Endodermal cell (in vitro differentiated cells): ENCODE data around the gene MB21D2. TPM values are rescaled to one million over a fixed set of nuclear protein-coding genes. Genes with fewer than 3 reads are reported as not detected.

Source experiments
- DNase-seq: peaks from one replicate; pipeline ENCODE4 v3.0.0-alpha.2; 2017
- H3K27ac ChIP-seq: 2 replicates; pipeline ENCODE4 v1.5.1; 2013; ENCODE audit warnings: mild to moderate bottlenecking, low read depth, low read length, moderate library complexity
- H3K27me3 ChIP-seq: 2 replicates; pipeline ENCODE4 v1.6.1; 2013; ENCODE audit warnings: mild to moderate bottlenecking, low read length, moderate library complexity; ENCODE audit not compliant: insufficient read depth, control insufficient read depth, poor library complexity, severe bottlenecking
- H3K36me3 ChIP-seq: 2 replicates; pipeline ENCODE4 v1.7.0; 2013; ENCODE audit warnings: mild to moderate bottlenecking, low read length, moderate library complexity; ENCODE audit not compliant: control insufficient read depth, insufficient read depth
- H3K4me1 ChIP-seq: one replicate; pipeline ENCODE4 v1.7.0; 2013; ENCODE audit warnings: low read length; ENCODE audit not compliant: control insufficient read depth, insufficient read depth
- H3K4me3 ChIP-seq: 2 replicates; pipeline ENCODE4 v1.5.1; 2013; ENCODE audit warnings: mild to moderate bottlenecking, low read length, moderate library complexity
- H3K9ac ChIP-seq: 2 replicates; pipeline ENCODE4 v1.6.1; 2013; ENCODE audit warnings: mild to moderate bottlenecking, low read length, moderate library complexity; ENCODE audit not compliant: poor library complexity, severe bottlenecking; ENCODE audit errors: extremely low read depth
- H3K9me3 ChIP-seq: 2 replicates; pipeline ENCODE4 v1.6.1; 2013; ENCODE audit warnings: mild to moderate bottlenecking, low read length, moderate library complexity; ENCODE audit not compliant: control insufficient read depth
- H3K27ac Mint-ChIP-seq: 2 replicates; pipeline ENCODE4 v1.8.0; 2020; ENCODE audit warnings: mixed read lengths
- H3K27me3 Mint-ChIP-seq: 2 replicates; pipeline ENCODE4 v1.8.0; 2021; ENCODE audit warnings: mild to moderate bottlenecking, mixed read lengths; ENCODE audit not compliant: insufficient read depth
- H3K36me3 Mint-ChIP-seq: 2 replicates; pipeline ENCODE4 v1.8.0; 2020; ENCODE audit warnings: low read depth, mixed read lengths
- H3K4me1 Mint-ChIP-seq: 2 replicates; pipeline ENCODE4 v1.8.0; 2020; ENCODE audit warnings: mixed read lengths
- H3K4me3 Mint-ChIP-seq: 2 replicates; pipeline ENCODE4 v1.8.0; 2020; ENCODE audit warnings: mild to moderate bottlenecking, moderate library complexity, mixed read lengths
- H3K9me3 Mint-ChIP-seq: 2 replicates; pipeline ENCODE4 v1.8.0; 2020; ENCODE audit warnings: mild to moderate bottlenecking, mixed read lengths
- WGBS, 2 experiments: methylation state at CpG; one replicate each; pipeline versions ENCODE4 v1.1.5 to v1.1.7; 2013; ENCODE audit warnings: missing lambda C conversion rate in 2 of 2, mixed read lengths in 1 of 2; ENCODE audit not compliant: insufficient coverage in 1 of 2, insufficient read length in 1 of 2; 5-methylcytosine and 5-hydroxymethylcytosine counted together
- total RNA-seq, 2 donors: library from RNA; stranded (reverse); fragmentation: NEBNext Ultra II Directional in 1 of 2; extraction: Animal tissue kit (Norgen Biotek cat#: 25700) in 1 of 2; gene quantifications; 2 replicates in 1 of 2; 3 replicates in 1 of 2; pipeline ENCODE4 v1.2.1, GENCODE V29; 2021
- TF ChIP-seq, protein P1 (sequence below): fragments of 200-600 bp; sonication (generic); conservative IDR thresholded peaks from 2 replicates; pipeline ENCODE4 v1.5.0; 2021; ENCODE audit warnings: antibody characterized with exemption, mild to moderate bottlenecking

The MB21D2 gene
- total RNA-seq, 2 donors from 2014 or later = 5.7 to 6.9 TPM

DNA sequence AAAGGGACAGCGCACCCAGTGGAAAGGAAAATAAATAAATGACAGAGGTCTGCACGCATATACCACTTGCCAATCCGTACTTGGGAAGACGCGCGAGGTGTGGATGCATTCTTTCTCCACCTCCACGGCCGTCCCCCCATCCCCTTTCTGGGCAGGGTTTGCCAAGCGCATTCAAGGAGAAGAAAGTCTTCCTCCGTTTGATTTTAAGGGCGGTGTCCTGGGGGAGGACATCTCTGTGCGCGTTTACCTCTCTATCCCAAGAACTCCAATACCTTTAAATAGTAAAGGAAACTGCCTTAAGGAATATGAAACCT, 576 bp upstream of the MB21D2 start:
- no peaks in the 10 kb centered on the region for H3K9me3 ChIP-seq
- peak overlapping the region; percentile 59 for H3K27ac ChIP-seq
- Mint-ChIP-seq H3K4me1 (peaks cover 52% of the 10 kb centered on the region), H3K27ac (peak overlapping the region; percentile 95), H3K27me3 (peaks cover 10% of the 10 kb centered on the region), H3K9me3 (no peaks in the 10 kb centered on the region), H3K36me3 (no peaks in the 10 kb centered on the region), H3K4me3 (peak overlapping the region; percentile 98)
- no peak for DNase-seq
- H3K27me3 ChIP-seq = no peaks in the 10 kb centered on the region
- TF ChIP-seq, protein P1, sequence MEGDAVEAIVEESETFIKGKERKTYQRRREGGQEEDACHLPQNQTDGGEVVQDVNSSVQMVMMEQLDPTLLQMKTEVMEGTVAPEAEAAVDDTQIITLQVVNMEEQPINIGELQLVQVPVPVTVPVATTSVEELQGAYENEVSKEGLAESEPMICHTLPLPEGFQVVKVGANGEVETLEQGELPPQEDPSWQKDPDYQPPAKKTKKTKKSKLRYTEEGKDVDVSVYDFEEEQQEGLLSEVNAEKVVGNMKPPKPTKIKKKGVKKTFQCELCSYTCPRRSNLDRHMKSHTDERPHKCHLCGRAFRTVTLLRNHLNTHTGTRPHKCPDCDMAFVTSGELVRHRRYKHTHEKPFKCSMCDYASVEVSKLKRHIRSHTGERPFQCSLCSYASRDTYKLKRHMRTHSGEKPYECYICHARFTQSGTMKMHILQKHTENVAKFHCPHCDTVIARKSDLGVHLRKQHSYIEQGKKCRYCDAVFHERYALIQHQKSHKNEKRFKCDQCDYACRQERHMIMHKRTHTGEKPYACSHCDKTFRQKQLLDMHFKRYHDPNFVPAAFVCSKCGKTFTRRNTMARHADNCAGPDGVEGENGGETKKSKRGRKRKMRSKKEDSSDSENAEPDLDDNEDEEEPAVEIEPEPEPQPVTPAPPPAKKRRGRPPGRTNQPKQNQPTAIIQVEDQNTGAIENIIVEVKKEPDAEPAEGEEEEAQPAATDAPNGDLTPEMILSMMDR = peak; percentile 36
- 3 to 14% methylated on average over 1 to 13 of the region's 13 CpGs for WGBS, 2 experiments
- H3K9ac ChIP-seq = peak overlapping the region; percentile 50
- peaks cover 11% of the 10 kb centered on the region for H3K4me1 ChIP-seq
- no peaks in the 10 kb centered on the region for H3K36me3 ChIP-seq
- peak overlapping the region; percentile 86 for H3K4me3 ChIP-seq

DNA sequence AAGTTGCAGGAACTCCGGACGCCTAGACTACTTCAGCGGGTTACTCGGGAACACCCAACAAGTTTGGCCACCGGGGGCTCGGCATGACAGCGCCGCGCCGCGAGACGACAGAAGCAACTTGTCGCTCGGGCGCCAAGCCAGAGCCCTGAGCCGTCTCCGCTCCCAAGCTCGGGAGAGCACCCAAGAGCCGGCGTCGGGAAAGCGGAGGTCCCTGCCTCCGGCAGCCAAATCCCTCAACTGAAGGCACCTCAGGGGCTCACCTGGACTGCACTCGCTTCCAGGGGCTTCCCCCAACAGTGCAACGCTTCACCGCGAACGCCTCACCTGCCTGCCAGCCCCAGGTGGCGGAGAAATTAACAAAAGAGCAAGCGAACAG, 640 bp downstream of the MB21D2 start:
- no peaks in the 10 kb centered on the region for H3K9me3 Mint-ChIP-seq
- Histone ChIP-seq H3K27me3 (no peaks in the 10 kb centered on the region), H3K4me3 (peak overlapping the region; percentile 98), H3K36me3 (no peaks in the 10 kb centered on the region), H3K9me3 (no peaks in the 10 kb centered on the region), H3K9ac (peak overlapping the region; percentile 74), H3K27ac (no peak overlapping the region), H3K4me1 (peaks cover 9% of the 10 kb centered on the region)
- H3K27ac Mint-ChIP-seq = peak overlapping the region; percentile 97
- peak overlapping the region; percentile 98 for H3K4me3 Mint-ChIP-seq
- TF ChIP-seq, protein P1 = peak; percentile 26
- H3K4me1 Mint-ChIP-seq = peaks cover 44% of the 10 kb centered on the region
- peak; percentile 88 for DNase-seq
- 0% methylated on average over 27 to 30 of the region's 30 CpGs for WGBS, 2 experiments
- H3K27me3 Mint-ChIP-seq = peaks cover 10% of the 10 kb centered on the region
- no peaks in the 10 kb centered on the region for H3K36me3 Mint-ChIP-seq

DNA sequence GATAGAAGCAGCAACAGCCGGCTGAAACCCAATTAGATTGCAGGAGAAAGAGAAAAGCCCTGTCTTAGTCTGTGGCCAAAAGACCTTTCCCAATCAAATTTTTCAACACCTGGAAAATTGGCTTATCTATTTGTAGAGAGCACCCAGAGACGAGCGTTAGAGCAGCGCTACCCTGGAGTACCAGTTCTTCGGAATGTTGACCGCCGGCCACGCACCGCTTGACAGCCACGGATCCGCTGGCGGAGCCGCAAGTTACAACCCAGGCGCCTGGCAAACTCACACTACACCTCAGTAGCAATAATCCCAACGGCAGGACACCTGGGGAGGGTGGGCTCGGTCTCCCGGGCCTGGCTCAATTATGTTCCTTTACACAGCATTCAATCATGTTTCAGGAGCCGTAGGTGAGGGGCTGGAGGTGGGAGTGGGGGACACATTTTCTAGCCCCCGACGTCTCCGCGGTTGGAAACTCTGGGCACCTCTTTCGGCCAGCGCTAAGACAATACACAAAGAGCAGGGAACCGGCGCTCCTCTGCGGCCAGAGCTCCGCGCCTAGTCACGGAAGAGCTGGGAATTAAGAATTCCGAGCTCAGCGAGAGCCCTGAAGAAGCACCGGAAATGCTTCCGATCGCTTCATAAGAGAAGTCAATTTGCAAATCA, 1.2 kb downstream of the MB21D2 start:
- H3K4me1 Mint-ChIP-seq = peaks cover 39% of the 10 kb centered on the region
- H3K36me3 ChIP-seq = no peaks in the 10 kb centered on the region
- WGBS, 2 experiments = 0 to 1% methylated on average over 24 to 35 of the region's 35 CpGs

More for the DNA sequence above, 1.2 kb downstream of the MB21D2 start:
- no peaks in the 10 kb centered on the region for H3K36me3 Mint-ChIP-seq
- H3K9ac ChIP-seq = peak overlapping the region; percentile 74
- H3K27me3 Mint-ChIP-seq = peaks cover 10% of the 10 kb centered on the region
- H3K9me3 ChIP-seq = no peaks in the 10 kb centered on the region
- H3K27ac ChIP-seq = no peak overlapping the region
- H3K4me1 ChIP-seq = peaks cover 6% of the 10 kb centered on the region
- H3K9me3 Mint-ChIP-seq = no peaks in the 10 kb centered on the region
- no peaks in the 10 kb centered on the region for H3K27me3 ChIP-seq
- H3K27ac Mint-ChIP-seq = peak overlapping the region; percentile 97
- DNase-seq = peak; percentile 86
- peak overlapping the region; percentile 98 for H3K4me3 Mint-ChIP-seq
- TF ChIP-seq, protein P1 = no peak
- peak overlapping the region; percentile 98 for H3K4me3 ChIP-seq
